Kidney (tissue), 14 donors: ENCODE results near the gene ZBTB7C. TPM values are rescaled to one million over a fixed set of nuclear protein-coding genes. Genes with fewer than 3 reads are reported as not detected.
"Not testable (repeated sequence)": the region's sequence is repeated elsewhere in the genome, so short reads cannot be mapped to it uniquely, and the experiment has no call there.

Source experiments
- DNase-seq, 5 donors: peaks; one replicate each; pipeline ENCODE4 v3.0.0-alpha.2; 2013 to 2020
- FAIRE-seq: peaks from 2 replicates; lab custom pipeline; 2012; peaks lifted over from hg19 to GRCh38; lab: Jason Lieb, UNC
- H3K27ac ChIP-seq, 2 donors: one replicate each; pipeline ENCODE4 v1.7.0; 2013; ENCODE audit warnings: low read depth in 2 of 2, low read length in 2 of 2, inconsistent platforms in 1 of 2
- H3K27me3 ChIP-seq: one replicate; pipeline ENCODE4 v1.7.1; 2013; ENCODE audit warnings: low read length, inconsistent platforms; ENCODE audit not compliant: control insufficient read depth, insufficient read depth
- H3K36me3 ChIP-seq, 3 donors: one replicate each; pipeline versions ENCODE4 v1.7.0 to v1.7.1; 2013; ENCODE audit warnings: low read length in 3 of 3, control low read depth in 1 of 3, inconsistent platforms in 1 of 3; ENCODE audit not compliant: insufficient read depth in 3 of 3, control insufficient read depth in 2 of 3
- H3K4me1 ChIP-seq, 3 donors: one replicate each; pipeline versions ENCODE4 v1.7.0 to v1.7.1; 2013; ENCODE audit warnings: low read length in 3 of 3, inconsistent platforms in 1 of 3, low read depth in 1 of 3; ENCODE audit not compliant: control insufficient read depth in 2 of 3, insufficient read depth in 2 of 3
- H3K4me3 ChIP-seq, 3 donors: one replicate each; pipeline versions ENCODE4 v1.7.0 to v1.8.1; 2013; ENCODE audit warnings: low read length in 3 of 3, control low read depth in 1 of 3, inconsistent platforms in 1 of 3
- H3K9ac ChIP-seq, 3 donors: one replicate each; pipeline versions ENCODE4 v1.7.0 to v1.7.1; 2013; ENCODE audit warnings: low read length in 3 of 3, control low read depth in 1 of 3, inconsistent platforms in 1 of 3
- H3K9me3 ChIP-seq, 3 donors: one replicate each; pipeline versions ENCODE4 v1.7.0 to v1.7.1; 2013; ENCODE audit warnings: low read length in 3 of 3, control low read depth in 1 of 3, inconsistent platforms in 1 of 3; ENCODE audit not compliant: control insufficient read depth in 2 of 3, insufficient read depth in 1 of 3
- CTCF ChIP-seq: IDR thresholded peaks from 3 replicates; pipeline ENCODE4 v1.5.1; 2012; ENCODE audit warnings: mild to moderate bottlenecking, moderate library complexity, borderline replicate concordance; ENCODE audit not compliant: insufficient read depth; ENCODE audit errors: extremely low read depth
- intact Hi-C: fragments of 100-400 bp; cut with DNase I; formaldehyde crosslinking; loops from one replicate; pipeline ENCODE4 v1.11.1; 2022
- polyA plus RNA-seq: library from polyadenylated mRNA; stranded (reverse); fragments of 350-450 nt; fragmentation: Illumina TruSeq; extraction: RNeasy Lipid Tissue Mini Kit (QIAGEN cat#74804); gene quantifications from one replicate; pipeline ENCODE4 v1.2.3, GENCODE V29; 2014; ENCODE audit warnings: low read depth, low replicate concordance; ENCODE audit not compliant: insufficient read depth
- total RNA-seq: library from RNA; stranded (reverse); fragmentation: NEBNext Ultra II Directional; extraction: Animal tissue kit (Norgen Biotek cat#: 25700); gene quantifications from one replicate; pipeline ENCODE4 v1.2.1, GENCODE V29; 2021
- donor health status: control.
- donor health status: control.
- donor health status: control.
- donor health status: control.
- donor health status: control.
- donor health status: DM: yes; HTN: yes; CAD: no.
- donor health status: Normal renal cell carcinoma (clear cell type).

Gene ZBTB7C
- total and polyA plus RNA-seq, 2 donors from 2014 or later, result 1.8 to 13.8 TPM

GRCh38 chr18:48436907-48437306, 27.7 kb upstream of the ZBTB7C start:
- TF ChIP-seq CTCF, result no peak
- DNase-seq, result no peak
- intact Hi-C loops, result no loop called here
- FAIRE-seq, result no peak
- Histone ChIP-seq H3K4me3 (no peak overlapping the region), H3K4me1 (peaks cover 0 to 2% (median 0%) of the 10 kb centered on the region in 3 donors), H3K27me3 (no peaks in the 10 kb centered on the region), H3K36me3 (no peaks in the 10 kb centered on the region), H3K9ac (no peak overlapping the region), H3K9me3 (no peaks in the 10 kb centered on the region), H3K27ac (no peak overlapping the region)

- H3K36me3 ChIP-seq, FAIRE-seq, intact Hi-C loops, H3K9me3 ChIP-seq, H3K27me3 ChIP-seq, H3K4me3 ChIP-seq, H3K4me1 ChIP-seq, H3K9ac ChIP-seq, H3K27ac ChIP-seq, DNase-seq: not testable (repeated sequence)
Observed at GRCh38 chr18:48434382-48434781, 25.2 kb upstream of the ZBTB7C start.

GRCh38 chr18:48433541-48433940, 24.4 kb upstream of the ZBTB7C start:
- TF ChIP-seq CTCF, result no peak
- Histone ChIP-seq H3K9me3 (no peaks in the 10 kb centered on the region), H3K27me3 (no peaks in the 10 kb centered on the region), H3K9ac (no peak overlapping the region), H3K4me1 (no peaks in the 10 kb centered on the region), H3K36me3 (no peaks in the 10 kb centered on the region), H3K27ac (no peak overlapping the region), H3K4me3 (no peak overlapping the region)
- FAIRE-seq (no peak), DNase-seq (no peak)
- intact Hi-C loops, result no loop called here

GRCh38 chr18:48430150-48430549, 21.0 kb upstream of the ZBTB7C start:
- no peak overlapping the region for H3K4me3 ChIP-seq
- no peaks in the 10 kb centered on the region for H3K4me1 ChIP-seq
- no peak overlapping the region for H3K9ac ChIP-seq
- no peaks in the 10 kb centered on the region for H3K36me3 ChIP-seq
- DNase-seq, result no peak
- no peak for FAIRE-seq
- no peak overlapping the region for H3K27ac ChIP-seq
- intact Hi-C loops, result no loop called here
- TF ChIP-seq CTCF, result no peak
- no peaks in the 10 kb centered on the region for H3K9me3 ChIP-seq
- H3K27me3 ChIP-seq, result no peaks in the 10 kb centered on the region
